KBM-7 (cell line): ENCODE data around the gene TIMP1.
A peak's percentile ranks its signal among the peaks of the same experiment; 100 is the strongest.

Experiments
- DNase-seq: peaks from one replicate; pipeline ENCODE4 v3.0.0-alpha.2; 2015
- in situ Hi-C: fragments of 300-500 bp; cut with MboI; formaldehyde crosslinking; loops from 2 replicates; pipeline ENCODE4 v1.14.3; 2020; ENCODE audit warnings: low sequenced_read_pairs, low pct_unique_long_range_greater_than_20kb, mixed read lengths

Gene TIMP1

DNA sequence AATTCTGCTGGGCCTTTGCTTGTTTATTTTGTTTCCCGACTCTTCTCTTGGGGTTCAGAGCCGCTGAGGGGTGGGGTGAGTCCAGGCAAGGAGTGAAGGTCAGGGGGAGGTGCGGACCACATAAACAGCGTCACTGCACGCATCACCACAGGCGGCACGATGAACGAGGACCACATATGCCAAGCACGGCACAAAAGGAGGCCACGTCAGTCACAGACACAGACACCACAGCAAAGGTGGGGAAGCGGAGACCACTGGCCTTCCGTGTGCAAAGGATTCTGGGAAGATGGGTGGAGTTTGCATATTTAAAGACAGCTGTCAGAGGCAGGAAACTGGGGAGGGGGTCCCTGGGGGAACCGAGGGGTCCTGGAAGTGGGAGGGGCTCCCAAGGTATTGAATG lies 10.3 kb upstream of the TIMP1 start:
- no peak for DNase-seq
- in situ Hi-C loops, result no loop called here

DNA sequence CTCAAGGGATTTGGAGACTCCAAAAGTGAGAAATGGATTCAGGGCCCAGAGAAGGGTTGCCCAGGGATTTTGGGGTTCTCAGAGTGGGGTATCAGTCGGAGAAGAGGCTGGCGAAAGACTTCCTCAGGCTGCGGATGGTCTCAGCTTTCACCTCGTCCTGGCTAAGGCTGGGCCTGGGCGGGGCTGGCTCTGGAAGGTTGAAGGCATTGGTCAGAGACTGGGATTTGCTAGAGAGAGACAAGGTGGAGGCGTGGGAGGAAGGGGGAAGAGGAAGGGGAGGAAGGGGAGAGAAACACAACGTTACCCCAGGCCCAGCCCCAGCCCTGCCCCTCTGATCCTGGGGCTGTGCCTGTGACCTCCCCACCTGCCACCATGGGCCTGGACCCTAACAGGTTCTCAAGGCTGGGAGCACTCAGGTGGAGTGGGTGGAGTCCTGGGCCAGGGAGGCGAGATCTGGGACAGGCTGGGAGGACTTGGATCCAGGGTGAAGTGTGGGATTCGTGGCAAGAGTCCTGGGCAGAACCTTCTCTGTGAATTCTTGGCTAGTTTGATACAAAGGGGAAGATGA lies 9.4 kb upstream of the TIMP1 start:
- in situ Hi-C loops, result no loop called here
- no peak for DNase-seq

DNA sequence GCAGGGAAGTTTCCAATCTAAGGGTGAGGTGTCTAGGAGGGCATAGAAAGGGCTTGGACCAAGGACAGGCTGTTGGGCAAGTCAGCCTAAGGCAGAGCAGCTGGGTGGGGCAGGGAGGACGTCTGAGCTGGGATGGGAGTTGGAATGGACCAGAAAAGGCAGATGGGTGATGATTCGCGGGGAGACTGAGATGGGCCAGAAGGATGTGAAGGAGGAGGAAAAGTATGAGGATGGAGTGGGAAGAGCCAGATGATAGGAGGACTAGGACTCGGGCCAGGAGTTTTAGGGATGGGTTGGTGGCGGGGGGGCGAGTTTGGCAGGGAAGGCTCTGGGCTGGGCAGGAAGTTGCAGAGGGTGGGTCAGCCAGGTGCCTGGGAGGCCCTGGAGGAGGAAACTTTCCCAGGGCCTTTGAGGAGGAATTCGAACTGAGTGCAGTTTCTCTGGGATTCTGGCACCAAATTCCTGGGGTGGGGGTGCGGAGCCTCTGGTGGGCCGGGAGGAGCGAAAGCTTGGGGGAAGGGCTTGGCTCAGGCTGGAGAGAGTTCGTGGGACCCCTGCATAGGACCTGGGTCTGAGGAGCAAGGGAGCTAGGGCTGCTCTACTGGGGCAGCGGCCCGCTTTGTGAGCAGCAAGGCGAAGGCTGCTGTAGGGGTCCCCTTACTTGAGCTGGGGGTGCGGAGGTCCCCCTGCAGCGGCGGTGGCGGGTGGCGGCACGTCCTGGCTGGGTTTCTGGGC lies 8.7 kb upstream of the TIMP1 start:
- in situ Hi-C loops, result no loop called here
- DNase-seq, result peak; percentile 21

DNA sequence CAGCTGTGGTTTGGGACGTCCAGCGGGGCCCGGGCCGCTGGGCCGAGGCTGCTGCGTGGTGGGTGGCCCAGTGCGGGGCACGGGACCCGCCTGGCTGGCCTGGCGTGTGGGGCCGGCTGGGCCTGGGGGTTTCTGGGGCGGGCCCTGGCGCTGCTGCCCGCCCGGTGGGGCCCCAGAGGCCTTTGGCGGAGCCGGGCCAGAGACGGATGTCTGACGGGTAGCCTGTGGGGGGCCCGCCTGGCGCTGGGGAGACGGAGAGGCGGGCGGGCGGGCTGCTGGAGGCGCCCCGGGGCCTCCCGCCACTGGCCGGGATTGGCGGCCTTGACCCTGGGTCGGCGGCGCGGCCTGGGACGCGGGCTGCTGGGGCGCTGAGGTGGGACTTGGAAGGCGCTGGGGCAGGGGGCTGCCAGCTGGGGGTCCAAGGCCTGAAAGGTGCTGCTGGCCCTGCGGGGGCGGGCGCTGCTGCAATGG lies 8.1 kb upstream of the TIMP1 start:
- no peak for DNase-seq
- in situ Hi-C loops, result no loop called here

DNA sequence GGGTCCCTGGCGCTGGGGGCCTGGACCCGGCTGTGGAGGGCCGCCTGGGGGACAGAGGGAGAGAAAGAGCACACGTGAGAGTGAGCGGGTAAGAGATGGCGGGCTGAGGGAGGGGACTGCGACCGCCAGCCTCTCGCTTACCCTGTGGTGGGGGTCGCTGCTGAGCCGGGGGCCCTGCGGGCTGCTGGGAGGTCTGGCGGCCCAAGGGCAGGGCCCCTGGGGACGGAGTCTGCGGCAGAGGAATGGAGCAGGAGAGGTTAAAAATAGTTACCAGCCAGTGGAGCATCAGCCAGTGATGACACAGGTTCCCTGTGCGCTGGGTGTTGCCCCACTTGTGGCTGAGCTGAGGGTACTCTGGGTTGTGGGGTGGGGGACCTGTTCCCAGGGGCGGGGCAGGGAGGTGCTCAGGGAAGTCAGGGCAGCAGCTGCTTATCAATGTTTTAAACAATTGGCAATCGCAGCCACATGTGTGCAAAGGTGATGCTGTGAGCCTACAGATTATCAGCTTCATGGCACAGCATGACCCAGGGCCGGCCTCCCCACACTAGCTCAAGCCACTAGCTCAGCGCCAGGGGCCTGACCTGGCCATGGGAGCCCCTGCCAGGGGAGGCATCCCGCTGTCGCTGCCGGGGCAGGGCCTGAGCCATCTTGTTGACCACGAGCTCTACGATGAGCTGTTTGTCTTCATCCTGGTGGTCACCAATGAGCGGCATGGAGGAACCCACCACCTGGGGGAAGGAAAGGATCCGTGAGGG lies 7.5 kb upstream of the TIMP1 start:
- in situ Hi-C loops, result no loop called here
- DNase-seq, result no peak

DNA sequence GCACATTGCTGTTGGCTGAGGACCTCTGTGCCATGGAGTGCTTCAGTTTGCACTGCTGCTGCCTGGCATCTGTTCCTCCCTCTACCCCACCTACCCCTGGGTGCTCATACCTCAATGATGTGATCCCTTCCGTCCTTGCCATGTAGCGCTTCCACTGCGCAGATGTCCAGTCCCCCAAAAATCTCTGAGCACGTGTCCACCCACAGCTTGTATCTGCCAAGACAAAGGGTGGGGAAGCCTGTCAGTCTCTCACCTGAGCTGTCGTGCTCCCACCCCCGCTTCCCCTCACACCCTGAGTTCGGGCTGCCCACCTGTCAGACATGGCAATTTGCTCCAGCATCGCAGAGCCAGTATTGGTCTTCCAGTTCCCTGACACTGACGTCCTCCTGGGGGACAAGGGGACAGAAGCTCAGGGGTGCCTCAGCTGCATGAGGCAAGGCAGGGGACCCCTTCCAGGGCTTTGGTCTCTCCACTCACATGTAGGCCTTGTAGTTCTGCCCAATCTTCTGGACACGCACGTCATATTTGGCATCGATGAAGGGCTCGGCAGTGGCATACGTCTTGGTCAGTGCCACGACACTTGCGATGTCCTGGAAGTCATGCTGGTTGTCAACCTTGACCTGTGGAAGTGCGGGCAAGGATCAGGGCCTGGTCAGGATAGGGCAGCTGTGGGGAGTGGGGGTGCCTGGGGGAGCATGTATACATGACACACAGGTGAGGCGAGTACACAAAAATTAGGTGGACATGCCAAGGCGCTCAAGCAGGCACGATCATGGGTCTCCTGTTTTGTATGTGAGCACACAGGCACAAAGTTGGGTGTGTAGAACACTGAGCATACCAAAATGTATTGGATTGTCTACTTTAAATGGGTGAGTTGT lies 6.0 kb upstream of the TIMP1 start:
- no peak for DNase-seq
- in situ Hi-C loops, result no loop called here

DNA sequence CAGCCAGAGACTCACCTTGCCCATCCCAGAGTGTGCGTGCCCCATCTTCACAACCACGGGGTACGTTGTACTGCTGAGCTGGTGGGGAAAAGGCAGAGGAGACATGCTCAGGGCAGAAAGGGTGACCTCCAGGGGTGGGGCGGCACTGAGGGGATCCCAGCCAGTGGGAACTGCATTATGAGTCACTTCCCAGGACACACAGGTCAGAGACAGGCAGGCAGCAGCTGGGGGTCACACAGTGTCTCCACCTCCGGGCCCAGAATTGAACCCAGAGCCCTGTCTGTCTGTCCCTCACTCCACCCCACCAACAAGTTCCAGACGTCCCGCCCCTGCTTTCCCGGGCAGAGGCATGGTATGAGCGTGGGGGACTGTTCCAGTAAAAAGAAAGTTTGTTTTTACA lies 4.8 kb upstream of the TIMP1 start:
- DNase-seq, result no peak
- in situ Hi-C loops, result no loop called here

DNA sequence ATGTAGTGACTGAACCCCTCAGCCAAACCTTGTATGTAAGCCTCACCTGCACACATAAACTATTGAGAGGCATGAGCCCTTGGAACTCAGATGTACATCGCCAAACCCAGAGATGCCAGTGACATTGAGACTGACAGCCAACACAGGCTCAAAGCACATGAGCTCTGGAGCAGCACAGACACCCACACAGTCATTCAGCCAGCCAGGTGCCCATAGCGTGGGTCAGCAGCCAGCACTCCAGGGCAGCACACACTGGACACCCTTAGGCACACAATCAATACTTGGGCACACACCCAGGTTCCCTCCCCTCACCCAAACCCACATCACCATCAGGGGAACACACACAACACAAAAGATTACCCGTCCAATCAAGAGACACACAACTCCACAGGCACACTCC lies 4.3 kb upstream of the TIMP1 start:
- in situ Hi-C loops, result no loop called here
- DNase-seq, result no peak

DNA sequence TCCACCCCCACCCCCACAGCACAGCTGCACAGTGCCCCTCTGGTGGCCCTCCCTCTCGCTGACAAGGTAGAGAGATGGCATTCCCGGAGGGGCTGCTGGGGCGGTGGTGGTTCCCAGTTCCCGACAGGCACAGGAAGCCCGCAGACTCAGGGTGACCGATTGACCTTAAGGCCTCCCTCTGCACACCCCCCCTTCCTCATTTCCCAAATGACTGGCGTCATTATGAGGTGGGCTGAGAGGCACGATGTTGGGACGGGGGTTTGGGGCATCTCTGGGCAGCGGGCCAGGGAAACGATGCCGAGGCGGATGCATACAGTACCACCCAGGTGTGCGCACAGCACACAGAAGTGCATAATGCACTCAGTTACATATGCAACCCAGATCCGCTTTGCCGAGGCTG lies 3.5 kb upstream of the TIMP1 start:
- no peak for DNase-seq
- in situ Hi-C loops, result no loop called here

DNA sequence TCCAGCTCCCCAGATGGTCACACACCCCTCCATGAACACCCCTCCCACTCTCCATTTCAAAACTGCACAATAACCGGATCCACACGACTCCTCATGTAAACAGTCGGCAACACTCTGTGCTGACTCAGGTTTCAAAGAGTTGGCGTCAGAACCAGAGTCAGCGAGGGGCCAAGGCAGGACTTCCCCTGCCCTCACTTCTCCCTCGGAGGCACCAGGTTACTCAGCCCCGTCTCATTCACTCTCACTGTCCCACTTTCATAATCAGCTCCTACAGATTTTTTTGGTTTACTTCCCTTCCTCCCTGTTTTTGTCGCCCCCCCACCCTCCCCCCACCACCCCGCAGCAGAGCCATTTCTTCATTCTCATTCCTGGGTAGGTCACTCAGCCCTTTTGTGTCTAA lies 2.7 kb upstream of the TIMP1 start:
- DNase-seq, result peak; percentile 43
- in situ Hi-C loops, result no loop called here

DNA sequence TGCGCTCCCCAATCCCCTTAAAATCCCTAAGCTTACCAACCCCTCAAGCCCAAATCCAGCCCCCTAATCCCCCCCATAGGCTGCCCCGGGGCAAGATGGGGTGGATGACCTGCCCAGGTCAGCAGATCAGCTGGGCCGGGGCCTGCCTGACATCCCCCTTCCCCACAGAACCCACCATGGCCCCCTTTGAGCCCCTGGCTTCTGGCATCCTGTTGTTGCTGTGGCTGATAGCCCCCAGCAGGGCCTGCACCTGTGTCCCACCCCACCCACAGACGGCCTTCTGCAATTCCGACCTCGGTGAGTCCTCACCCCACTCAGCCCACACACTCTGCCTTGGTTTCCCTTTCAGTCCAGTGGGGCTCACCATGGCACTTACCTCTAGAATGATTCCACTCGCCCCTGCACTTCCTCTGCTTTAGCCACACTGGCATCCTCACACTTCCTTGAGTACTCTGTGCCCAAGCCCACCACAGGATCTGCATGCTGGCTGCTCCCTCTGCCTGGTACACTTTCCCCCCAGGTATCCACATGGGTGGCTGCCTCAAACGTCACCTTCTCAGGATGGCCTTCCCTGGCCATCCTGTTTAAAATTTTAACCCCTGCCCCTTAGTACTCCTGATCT lies 1.1 kb downstream of the TIMP1 start:
- in situ Hi-C loops, result no loop called here

DNA sequence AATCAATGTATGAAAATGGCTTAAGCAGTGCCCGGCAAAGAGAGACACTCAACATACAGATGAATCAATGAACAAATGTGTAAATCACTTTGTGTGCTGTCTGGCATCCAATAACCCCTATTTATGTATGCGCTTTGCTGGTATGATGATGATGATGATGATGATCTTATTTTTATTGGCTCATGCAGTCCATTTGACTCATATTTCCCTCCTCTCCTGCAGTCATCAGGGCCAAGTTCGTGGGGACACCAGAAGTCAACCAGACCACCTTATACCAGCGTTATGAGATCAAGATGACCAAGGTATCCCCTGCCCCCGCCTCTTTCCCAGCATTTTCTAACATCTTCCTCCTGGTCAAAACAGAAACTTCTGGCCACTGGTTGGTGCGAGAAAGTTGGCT lies 2.5 kb downstream of the TIMP1 start:
- no peak for DNase-seq
- in situ Hi-C loops, result no loop called here

More for the DNA sequence above, 1.1 kb downstream of the TIMP1 start:
- DNase-seq, result no peak

DNA sequence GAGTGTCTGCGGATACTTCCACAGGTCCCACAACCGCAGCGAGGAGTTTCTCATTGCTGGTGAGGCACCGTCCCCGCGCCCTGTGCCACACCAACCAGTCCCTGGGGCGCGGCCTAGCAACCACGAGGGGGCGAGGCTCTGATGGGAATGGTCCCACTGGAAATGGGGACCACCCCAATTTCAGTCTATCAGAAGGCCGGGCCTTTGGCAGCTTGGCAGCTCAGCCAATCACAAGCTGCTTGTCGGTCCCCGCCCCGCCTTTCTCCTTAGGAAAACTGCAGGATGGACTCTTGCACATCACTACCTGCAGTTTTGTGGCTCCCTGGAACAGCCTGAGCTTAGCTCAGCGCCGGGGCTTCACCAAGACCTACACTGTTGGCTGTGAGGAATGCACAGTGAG lies 3.0 kb downstream of the TIMP1 start:
- in situ Hi-C loops, result no loop called here
- DNase-seq, result no peak

DNA sequence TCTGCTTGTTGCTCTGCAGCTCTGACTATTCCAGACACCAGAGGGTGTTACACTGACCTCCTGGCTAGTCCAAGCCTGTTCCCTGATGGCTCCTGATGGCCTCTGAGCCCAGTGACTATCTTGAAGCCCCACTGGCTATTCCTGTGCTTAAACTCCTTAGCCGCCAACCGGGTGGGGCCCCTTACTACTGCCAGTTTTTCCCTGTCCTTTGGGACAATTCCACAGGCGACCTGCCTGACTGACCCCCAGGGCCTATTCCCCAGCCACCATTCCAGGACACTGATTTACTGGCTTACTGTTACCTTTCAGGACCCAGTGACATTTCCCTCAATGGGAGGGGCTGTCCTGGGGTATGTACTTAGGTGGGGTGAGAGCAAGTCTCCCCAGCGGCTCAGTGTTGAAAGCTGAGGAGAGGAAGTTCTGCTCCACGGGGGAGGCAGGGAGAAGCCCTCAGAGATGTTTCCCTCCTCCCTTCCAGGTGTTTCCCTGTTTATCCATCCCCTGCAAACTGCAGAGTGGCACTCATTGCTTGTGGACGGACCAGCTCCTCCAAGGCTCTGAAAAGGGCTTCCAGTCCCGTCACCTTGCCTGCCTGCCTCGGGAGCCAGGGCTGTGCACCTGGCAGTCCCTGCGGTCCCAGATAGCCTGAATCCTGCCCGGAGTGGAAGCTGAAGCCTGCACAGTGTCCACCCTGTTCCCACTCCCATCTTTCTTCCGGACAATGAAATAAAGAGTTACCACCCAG lies 4.0 kb downstream of the TIMP1 start:
- no peak for DNase-seq
- in situ Hi-C loops, result no loop called here

DNA sequence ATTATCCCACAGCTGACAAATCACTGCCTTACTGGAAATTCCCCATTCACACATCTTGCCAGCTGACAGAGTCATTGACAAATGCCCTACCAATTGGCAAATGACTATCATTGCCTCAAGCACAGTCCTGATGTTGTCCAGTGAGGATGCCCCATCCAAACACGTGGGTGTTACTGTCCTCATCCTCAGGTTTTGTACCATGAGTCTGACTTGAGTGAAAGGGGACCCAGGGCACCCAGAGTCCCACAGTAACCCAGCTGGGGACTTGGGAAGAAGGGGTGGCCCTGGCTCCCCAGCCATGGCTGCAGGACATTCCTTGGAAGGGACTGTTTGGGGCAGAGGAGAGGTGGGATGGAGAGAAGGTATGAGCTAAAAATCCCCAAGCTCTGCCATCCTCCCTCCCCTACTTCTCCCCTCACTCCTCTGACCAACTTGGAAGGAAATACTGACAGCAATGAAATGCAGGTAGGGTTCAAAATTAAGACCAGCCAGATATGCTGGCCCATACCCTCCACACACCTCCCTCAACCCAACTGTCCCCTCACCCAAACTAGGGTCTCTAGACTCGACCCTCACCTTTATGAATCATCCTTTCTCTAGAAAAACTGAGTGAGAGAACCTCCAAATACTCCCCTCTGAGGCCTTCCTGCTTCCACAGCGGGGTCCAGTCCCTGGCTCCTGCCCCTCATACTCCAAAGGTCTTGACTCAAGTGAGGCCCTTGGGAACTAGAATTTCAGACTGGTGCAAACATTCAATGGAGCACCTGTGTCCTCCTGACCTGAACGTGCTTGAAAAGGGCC lies 5.1 kb downstream of the TIMP1 start:
- DNase-seq, result no peak
- in situ Hi-C loops, result no loop called here

DNA sequence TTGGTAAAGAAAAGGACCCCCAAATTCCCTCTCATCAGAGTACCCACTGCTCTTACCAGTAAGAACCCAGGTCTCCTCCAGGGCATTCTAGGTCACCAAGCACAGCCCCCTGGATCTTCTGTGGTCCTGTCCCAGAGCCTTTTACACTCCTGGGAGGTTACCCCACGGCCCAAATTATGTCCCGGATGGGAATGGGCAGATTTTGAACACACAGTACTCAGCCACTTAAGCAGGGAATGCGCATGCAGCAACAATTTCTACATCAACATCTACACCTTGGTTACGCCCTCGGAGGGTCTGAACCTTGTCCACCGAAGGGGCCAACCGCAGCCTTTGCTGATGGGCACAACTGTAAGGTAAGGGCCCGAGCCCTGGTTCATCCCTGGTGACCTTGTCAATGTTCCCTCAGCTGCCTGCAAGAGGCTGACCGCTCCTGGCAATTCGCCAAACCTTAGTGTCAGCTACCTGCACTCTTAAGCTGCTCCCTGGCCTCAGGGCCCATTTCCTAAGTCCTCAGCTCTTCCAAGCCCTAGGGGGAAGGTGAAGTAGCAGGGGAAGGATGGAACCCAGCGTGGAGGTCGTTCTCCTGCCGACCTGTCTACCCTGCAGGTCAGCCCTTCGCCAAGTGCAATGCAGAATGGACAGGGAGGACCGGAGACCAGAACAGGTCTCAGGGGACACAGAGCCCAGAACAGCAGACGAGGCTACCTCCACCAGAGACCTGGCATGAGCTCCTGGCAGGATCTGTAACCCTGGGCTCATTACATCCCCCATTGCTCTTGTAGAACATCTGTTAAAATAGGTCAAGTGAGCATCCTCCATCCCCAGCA lies 5.9 kb downstream of the TIMP1 start:
- no peak for DNase-seq
- in situ Hi-C loops, result no loop called here

DNA sequence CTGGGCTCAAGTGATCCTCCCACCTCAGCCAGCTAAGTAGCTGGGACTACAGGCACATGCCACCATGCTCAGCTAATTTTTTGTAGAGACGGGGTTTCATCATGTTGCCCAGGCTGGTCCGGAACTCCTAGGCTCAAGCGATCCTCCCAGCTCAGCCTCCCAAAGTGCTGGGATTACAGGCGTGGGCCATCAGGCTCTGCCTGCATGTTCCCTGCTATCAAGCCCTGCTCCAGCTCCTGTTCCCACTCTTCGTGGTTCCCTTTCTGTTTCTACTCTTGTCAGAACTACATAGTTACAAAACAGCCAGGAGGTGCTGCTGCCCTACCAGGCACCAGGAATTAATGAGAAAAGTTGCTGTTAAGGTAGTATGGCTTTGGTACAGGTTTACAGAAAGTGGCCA lies 8.7 kb downstream of the TIMP1 start:
- in situ Hi-C loops, result no loop called here
- DNase-seq, result no peak
